HG02870 (cell line): ENCODE measurements around the gene TSPAN33.
"Not testable (repeated sequence)": the region's sequence is repeated elsewhere in the genome, so short reads cannot be mapped to it uniquely, and the experiment has no call there.

Experiments used
- ATAC-seq: cut with Tn5 transposase; IDR thresholded peaks from one replicate; pipeline ENCODE4 v1.9.1; 2021; ENCODE audit warnings: mild to moderate bottlenecking, moderate library complexity; ENCODE audit not compliant: unreplicated experiment

TSPAN33 gene

DNA sequence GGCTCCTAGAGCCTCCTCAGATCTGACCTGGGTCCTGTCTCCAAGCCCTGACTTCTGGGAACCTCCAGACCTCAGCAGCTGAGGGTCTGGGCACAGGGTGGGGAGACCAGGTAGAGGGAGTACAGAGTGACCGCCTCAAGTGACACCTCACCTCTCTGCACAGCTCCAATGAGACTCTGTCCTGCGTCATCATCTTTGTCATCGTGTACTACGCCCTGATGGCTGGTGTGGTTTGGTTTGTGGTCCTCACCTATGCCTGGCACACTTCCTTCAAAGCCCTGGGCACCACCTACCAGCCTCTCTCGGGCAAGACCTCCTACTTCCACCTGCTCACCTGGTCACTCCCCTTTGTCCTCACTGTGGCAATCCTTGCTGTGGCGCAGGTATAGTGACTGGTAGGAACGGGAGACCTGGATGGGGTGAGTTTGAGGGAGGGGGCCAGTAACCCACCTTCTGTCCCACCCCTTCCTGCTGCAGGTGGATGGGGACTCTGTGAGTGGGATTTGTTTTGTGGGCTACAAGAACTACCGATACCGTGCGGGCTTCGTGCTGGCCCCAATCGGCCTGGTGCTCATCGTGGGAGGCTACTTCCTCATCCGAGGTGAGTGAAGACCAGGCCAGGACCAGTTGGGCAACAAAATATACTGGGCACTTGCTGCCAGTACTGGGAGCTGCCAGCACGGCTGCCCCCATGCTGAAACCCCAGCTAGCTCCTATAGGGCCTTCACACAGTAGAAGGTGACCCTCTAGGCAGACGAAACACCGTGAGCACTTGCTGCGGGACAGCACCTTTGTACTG, 61.7 kb downstream of the TSPAN33 start:
- ATAC-seq = no peak

DNA sequence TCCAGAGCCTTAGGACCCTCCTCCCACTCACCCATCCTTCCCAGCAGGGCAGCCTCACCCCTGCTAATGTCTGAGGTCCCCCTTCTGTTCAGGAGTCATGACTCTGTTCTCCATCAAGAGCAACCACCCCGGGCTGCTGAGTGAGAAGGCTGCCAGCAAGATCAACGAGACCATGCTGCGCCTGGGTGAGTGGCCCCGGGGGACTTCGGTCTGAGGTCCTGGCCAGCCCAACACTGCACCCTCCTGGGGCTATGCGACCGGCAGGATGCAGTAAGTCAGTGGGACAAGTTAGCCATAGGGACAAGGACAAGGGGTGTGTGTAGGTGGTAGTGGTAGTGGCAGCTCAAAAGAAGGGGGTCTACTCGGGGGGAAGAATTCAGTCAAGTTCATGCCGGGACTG, 64.2 kb downstream of the TSPAN33 start:
- no peak for ATAC-seq

DNA sequence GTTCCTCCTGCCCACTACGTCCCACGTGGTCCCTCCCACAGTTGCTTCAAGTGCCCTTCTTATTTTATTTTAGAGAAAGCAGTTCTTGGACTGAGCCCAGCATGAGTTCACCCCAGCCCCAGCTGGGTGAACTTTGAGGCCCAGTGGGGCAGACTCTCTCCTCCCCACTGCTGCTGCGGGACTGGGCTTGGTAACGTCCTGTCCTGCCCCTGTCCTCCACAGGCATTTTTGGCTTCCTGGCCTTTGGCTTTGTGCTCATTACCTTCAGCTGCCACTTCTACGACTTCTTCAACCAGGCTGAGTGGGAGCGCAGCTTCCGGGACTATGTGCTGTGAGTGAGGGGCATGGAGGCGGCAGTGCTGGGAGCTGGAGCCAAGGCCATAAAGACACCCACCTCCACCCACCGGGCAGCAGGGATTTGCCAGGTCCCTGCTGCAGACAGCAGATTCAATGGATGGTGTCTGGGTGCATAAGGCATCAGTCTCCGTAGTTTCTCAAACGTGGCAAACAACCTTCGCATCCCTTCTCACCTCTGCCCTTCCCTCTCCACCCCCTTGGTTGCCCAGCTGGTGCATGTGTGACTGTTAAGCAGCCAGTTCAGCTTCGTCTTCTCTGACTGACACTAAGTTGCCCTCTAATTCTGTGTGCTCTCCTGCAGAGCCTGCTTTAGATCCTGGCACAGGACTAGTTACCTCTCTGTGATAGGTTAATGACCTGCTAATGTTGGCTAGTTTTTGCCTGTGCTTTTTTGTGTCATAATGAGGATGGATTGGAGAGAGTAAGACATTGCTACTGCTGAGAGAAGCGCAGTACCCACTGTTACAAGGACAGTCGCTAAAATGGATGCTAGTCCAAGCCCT, 64.8 kb downstream of the TSPAN33 start:
- ATAC-seq = no peak

DNA sequence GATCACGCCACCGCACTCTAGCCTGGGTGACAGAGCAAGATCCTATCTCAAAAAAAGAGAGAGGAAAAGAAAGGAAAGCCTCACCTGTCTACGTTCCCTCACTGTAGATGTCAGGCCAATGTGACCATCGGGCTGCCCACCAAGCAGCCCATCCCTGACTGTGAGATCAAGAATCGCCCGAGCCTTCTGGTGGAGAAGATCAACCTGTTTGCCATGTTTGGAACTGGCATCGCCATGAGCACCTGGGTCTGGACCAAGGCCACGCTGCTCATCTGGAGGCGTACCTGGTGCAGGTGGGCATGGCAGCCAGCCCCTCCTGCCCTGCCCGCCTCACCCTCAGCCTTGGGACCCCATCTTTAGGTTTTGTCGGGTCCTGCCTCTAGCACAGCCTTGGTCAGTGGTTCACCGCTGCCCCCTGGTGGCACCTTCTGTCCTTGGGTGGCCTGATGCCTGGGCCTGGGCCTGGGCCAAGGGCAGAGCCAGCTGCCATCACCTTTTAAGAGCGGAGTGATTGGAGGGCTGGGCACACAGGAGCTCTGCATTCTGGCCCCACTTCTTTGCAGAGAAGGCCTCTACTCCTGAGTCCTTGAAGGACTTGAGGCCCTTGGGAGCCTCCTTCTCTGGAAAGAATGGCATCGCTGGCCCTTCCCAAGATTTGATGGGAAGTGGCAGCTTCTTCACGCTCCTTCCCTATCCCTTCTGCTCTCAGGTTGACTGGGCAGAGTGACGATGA, 65.9 kb downstream of the TSPAN33 start:
- no peak for ATAC-seq

DNA sequence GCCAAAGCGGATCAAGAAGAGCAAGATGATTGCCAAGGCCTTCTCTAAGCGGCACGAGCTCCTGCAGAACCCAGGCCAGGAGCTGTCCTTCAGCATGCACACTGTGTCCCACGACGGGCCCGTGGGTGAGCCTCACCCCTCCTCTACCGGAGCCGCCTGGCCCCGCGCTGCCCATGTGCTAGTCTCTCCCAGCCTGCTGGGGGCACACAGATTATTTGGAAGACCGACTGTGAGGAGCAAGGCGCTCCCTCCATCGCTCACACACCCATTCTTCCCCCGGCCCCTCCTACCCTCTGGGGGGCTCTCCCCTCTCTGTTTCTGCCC, 66.4 kb downstream of the TSPAN33 start:
- no peak for ATAC-seq

DNA sequence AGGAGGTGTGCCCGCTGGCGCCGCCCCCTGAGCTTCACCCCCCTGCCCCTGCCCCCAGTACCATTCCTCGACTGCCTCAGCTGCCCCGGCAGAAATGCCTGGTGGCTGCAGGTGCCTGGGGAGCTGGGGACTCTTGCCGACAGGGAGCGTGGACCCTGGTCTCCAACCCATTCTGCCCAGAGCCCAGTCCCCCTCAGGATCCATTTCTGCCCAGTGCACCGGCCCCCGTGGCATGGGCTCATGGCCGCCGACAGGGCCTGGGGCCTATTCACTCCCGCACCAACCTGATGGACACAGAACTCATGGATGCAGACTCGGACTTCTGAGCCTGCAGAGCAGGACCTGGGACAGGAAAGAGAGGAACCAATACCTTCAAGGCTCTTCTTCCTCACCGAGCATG, 67.6 kb downstream of the TSPAN33 start:
- ATAC-seq = no peak

DNA sequence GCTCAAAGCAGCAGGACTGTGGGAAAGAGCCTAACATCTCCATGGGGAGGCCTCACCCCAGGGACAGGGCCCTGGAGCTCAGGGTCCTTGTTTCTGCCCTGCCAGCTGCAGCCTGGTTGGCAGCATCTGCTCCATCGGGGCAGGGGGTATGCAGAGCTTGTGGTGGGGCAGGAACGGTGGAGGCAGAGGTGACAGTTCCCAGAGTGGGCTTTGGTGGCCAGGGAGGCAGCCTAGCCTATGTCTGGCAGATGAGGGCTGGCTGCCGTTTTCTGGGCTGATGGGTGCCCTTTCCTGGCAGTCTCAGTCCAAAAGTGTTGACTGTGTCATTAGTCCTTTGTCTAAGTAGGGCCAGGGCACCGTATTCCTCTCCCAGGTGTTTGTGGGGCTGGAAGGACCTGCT, 68.1 kb downstream of the TSPAN33 start:
- no peak for ATAC-seq

DNA sequence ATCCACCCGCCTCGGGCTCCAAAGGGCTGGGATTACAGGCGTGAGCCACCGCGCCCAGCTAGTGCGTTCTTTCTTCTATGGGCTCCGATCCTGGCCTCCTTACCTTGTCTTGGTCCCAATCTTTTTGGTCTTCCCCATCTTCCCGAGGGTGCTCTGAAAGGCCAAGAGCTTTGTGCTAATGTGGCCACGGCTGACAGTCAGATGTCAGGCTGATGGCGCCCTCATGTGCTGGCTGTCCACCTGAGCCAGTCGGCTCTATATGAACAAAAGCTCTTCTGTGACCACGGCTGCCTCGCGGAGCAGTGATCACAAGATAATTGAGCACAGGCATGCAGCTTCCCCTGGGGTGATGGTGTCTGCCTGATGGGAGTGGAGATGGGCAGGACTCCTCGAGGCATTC, 69.3 kb downstream of the TSPAN33 start:
- no peak for ATAC-seq

DNA sequence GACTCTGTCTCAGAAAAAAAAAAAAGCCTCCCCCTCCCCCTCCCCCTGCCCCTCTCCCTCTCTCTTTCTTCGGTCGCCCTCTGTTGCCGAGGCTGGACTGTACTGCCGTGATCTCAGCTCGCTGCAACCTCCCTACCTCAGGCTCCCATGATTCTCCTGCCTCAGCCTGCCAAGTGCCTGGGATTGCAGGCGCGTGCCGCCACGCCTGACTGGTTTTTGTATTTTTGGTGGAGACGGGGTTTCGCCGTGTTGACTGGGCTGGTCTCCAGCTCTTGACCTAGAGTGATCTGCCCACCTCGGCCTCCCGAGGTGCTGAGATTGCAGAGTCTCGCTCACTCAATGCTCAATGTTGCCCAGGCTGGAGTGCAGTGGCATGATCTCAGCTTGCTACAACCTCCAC, 71.2 kb downstream of the TSPAN33 start:
- not testable (repeated sequence) for ATAC-seq

DNA sequence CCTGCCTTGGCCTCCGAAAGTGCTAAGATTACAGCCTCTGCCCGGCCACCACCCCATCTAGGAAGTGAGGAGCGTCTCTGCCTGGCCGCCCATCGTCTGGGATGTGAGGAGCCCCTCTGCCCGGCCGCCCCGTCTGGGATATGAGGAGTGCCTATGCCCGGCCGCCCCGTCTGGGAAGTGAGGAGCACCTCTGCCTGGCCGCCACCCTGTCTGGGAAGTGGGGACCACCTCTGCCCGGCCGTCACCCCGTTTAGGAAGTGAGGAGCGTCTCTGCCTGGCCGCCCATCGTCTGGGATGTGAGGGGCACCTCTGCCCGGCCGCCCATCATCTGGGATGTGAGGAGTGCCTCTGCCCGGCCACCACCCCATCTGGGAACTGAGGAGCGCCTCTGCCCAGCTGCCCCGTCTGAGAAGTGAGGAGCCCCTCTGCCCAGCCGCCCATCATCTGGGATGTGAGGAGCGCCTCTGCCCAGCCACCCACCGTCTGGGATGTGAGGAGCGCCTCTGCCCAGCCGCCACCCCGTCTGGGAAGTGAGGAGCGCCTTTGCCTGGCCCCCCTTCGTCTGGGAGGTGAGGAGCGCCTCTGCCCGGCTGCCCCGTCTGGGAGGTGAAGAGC, 71.7 kb downstream of the TSPAN33 start:
- ATAC-seq = not testable (repeated sequence)

DNA sequence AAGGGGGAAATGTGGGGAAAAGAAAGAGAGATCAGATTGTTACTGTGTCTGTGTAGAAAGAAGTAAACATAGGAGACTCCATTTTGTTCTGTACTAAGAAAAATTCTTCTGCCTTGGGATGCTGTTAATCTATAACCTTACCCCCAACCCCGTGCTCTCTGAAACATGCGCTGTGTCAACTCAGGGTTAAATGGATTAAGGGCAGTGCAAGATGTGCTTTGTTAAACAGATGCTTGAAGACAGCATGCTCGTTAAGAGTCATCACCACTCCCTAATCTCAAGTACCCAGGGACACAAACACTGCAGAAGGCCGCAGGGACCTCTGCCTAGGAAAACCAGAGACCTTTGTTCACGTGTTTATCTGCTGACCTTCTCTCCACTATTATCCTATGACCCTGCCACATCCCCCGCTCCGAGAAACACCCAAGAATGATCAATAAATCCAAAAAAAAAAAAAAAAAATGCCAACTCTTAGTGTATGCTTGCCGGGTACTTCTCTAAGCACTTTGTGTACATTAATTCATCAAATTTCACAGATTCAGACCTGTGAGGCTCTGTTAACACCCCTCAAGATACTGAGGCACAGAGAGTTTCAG, 72.4 kb downstream of the TSPAN33 start:
- ATAC-seq = not testable (repeated sequence)

DNA sequence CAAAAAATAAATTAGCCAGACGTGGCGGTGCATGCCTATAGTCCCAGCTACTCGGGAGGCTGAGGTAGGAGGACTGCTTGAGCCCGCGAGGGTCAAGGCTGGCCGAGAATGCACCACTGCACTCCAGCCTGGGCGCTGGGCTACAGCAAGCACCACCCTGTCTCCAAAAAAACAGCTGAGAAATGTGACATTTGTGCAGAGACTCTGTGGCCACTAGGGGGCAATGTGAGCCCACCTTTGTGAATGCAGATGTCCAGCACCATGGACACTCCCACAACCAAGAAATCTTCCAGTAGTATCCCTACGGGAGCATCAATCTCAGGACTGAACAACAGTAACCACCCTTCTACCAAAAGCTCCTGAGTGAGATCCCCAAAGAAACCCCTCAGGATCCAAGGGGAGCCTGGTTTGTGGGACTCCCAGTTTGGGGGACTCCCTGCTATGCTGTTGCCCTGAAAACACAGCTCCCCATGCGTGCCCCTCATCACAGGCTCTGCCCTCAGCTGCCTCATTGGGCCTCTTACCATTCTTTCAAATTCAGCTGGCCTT, 74.1 kb downstream of the TSPAN33 start:
- ATAC-seq = peak; percentile 59

DNA sequence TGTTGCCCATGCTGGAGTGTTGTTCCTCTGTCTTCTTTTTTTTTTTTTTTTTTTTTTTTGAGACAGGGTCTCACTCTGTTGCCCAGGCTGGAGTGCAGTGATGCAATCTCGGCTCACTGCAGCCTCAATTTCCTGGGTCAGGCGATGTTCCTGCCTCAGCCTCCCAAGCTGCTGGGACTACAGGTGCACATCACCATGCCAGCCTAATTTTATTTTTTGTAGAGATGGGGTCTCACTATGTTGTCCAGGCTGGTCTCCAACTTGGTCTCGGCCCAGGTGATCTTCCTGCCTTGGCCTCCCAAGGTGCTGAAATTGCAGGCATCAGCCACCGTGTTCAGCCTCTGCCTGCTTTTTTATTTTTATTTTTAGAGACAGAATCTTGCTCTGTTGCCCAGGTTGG, 74.7 kb downstream of the TSPAN33 start:
- ATAC-seq = not testable (repeated sequence)
